ENCODE measurements around the gene TRIM22.
"Not testable (repeated sequence)": the region's sequence is repeated elsewhere in the genome, so short reads cannot be mapped to it uniquely, and the experiment has no call there.

Gene TRIM22

GRCh38 chr11:5689551-5689983 lies at the start of gene TRIM22:
TSS of gene TRIM22 (plus strand) at chr11:5689790. CDS start at chr11:5696233, 6,443 bp downstream.
- peak in 1 of 2 donors; percentile 22 for DNase-seq (ENCODE audit: low read depth in 2 of 2)

GRCh38 chr11:5639953-5640352 lies 49.6 kb upstream of the TRIM22 start:
- no peak for DNase-seq (ENCODE audit: low read depth in 2 of 2)

GRCh38 chr11:5643585-5643984 lies 46.0 kb upstream of the TRIM22 start:
- DNase-seq (ENCODE audit: low read depth in 2 of 2): no peak

- no peak for DNase-seq (ENCODE audit: low read depth in 2 of 2)
These were observed 43.5 kb upstream of the TRIM22 start for GRCh38 chr11:5646139-5646538.

- DNase-seq (ENCODE audit: low read depth in 2 of 2): no peak
These were observed 34.1 kb upstream of the TRIM22 start for GRCh38 chr11:5655474-5655873.

GRCh38 chr11:5656956-5657355 lies 32.6 kb upstream of the TRIM22 start:
- DNase-seq (ENCODE audit: low read depth in 2 of 2): not testable (repeated sequence)

GRCh38 chr11:5658318-5658717 lies 31.3 kb upstream of the TRIM22 start:
- DNase-seq (ENCODE audit: low read depth in 2 of 2): no peak

GRCh38 chr11:5663511-5663910 lies 26.1 kb upstream of the TRIM22 start:
- no peak for DNase-seq (ENCODE audit: low read depth in 2 of 2)

- DNase-seq (ENCODE audit: low read depth in 2 of 2): no peak
These were observed 24.5 kb upstream of the TRIM22 start for GRCh38 chr11:5665051-5665570.

GRCh38 chr11:5665746-5666401 lies 23.7 kb upstream of the TRIM22 start:
- DNase-seq (ENCODE audit: low read depth in 2 of 2): no peak

GRCh38 chr11:5666402-5666793 lies 23.2 kb upstream of the TRIM22 start:
- no peak for DNase-seq (ENCODE audit: low read depth in 2 of 2)

GRCh38 chr11:5671831-5672230 lies 17.8 kb upstream of the TRIM22 start:
- DNase-seq (ENCODE audit: low read depth in 2 of 2): no peak

GRCh38 chr11:5674391-5674790 lies 15.2 kb upstream of the TRIM22 start:
- DNase-seq (ENCODE audit: low read depth in 2 of 2): no peak

- DNase-seq (ENCODE audit: low read depth in 2 of 2): no peak
These were observed 9.8 kb upstream of the TRIM22 start for GRCh38 chr11:5679811-5680210.

GRCh38 chr11:5682890-5683441 lies 6.6 kb upstream of the TRIM22 start:
- not testable (repeated sequence) for DNase-seq (ENCODE audit: low read depth in 2 of 2)

- DNase-seq (ENCODE audit: low read depth in 2 of 2): peak in 1 of 2 donors; percentile 8
These were observed 6.0 kb upstream of the TRIM22 start for GRCh38 chr11:5683620-5684019.

GRCh38 chr11:5684036-5684645 lies 5.4 kb upstream of the TRIM22 start:
- no peak for DNase-seq (ENCODE audit: low read depth in 2 of 2)

GRCh38 chr11:5684646-5685362 lies 4.8 kb upstream of the TRIM22 start, which contains the start of gene TRIM5:
TSS of gene TRIM5 (minus strand) at chr11:5685074. CDS start at chr11:5680177, 4,897 bp downstream.
- peak; percentile 50 to 59 for DNase-seq (ENCODE audit: low read depth in 2 of 2)

- no peak for DNase-seq (ENCODE audit: low read depth in 2 of 2)
These were observed 3.2 kb upstream of the TRIM22 start for GRCh38 chr11:5686426-5686825.

- no peak for DNase-seq (ENCODE audit: low read depth in 2 of 2)
These were observed 1.1 kb upstream of the TRIM22 start for GRCh38 chr11:5688482-5688881.

- no peak for DNase-seq (ENCODE audit: low read depth in 2 of 2)
These were observed 626 bp downstream of the TRIM22 start for GRCh38 chr11:5690216-5690615.

- no peak for DNase-seq (ENCODE audit: low read depth in 2 of 2)
These were observed 1.1 kb downstream of the TRIM22 start for GRCh38 chr11:5690736-5691135.

Measured in stimulated activated CD8-positive, alpha-beta memory T cell treated with anti-CD3 and anti-CD28 coated beads, Interleukin-2, amount 100 ng/mL, for 48 hours (primary cell).